Motor neuron (in vitro differentiated cells): Measurements from ENCODE around the gene CACNG5. TPM values are rescaled to one million over a fixed set of nuclear protein-coding genes. Genes with fewer than 3 reads are reported as not detected.

Experiments used
- ATAC-seq, 8 experiments: fragments of 200-7000 bp; cut with Tn5 transposase; replicated peaks in 6 of 8; 2 replicates each; pipeline ENCODE4 v1.8.0; 2021; ENCODE audit warnings: mild to moderate bottlenecking in 8 of 8, moderate library complexity in 8 of 8
- H3K27ac ChIP-seq, 2 donors: fragments of 250-450 bp; sonication (Bioruptor Pico); 2 replicates each; pipeline ENCODE4 v1.9.0; 2021; ENCODE audit warnings: antibody characterized with exemption in 2 of 2, mild to moderate bottlenecking in 2 of 2, moderate library complexity in 1 of 2
- H3K4me1 ChIP-seq, 2 donors: fragments of 250-450 bp; sonication (Bioruptor Pico); replicated peaks in 1 of 2; 2 replicates each; pipeline ENCODE4 v1.6.1; 2021; ENCODE audit warnings: antibody characterized with exemption in 2 of 2, mild to moderate bottlenecking in 2 of 2, moderate library complexity in 1 of 2
- H3K4me3 ChIP-seq, 5 donors: fragments of 250-450 bp; sonication (Bioruptor Pico); 2 replicates each; pipeline ENCODE4 v1.9.0; 2021; ENCODE audit warnings: antibody characterized with exemption in 5 of 5, mild to moderate bottlenecking in 5 of 5, moderate library complexity in 4 of 5
- WGBS, 10 experiments: fragments of 450-650 bp; shearing (Covaris generic); methylation state at CpG; one replicate each; pipeline ENCODE4 v1.0.0; 2022; 5-methylcytosine and 5-hydroxymethylcytosine counted together
- in situ Hi-C, 9 experiments: fragments of 400-800 bp; cut with MboI; loops; one replicate each; pipeline ENCODE4 v1.15.0; 2021; ENCODE audit warnings: low sequenced_read_pairs in 9 of 9, low pct_unique_long_range_greater_than_20kb in 2 of 9; ENCODE audit not compliant: unreplicated experiment in 9 of 9
- total RNA-seq, 8 experiments: library from RNA; unstranded; fragments of 300-600 nt; gene quantifications; 2 replicates each; pipeline versions ENCODE4 v1.2.3 to v1.2.4, GENCODE V29; 2022

The CACNG5 gene
- total RNA-seq, 8 experiments from 2014 or later: 0.71 to 3.4 (median 2.6) TPM; not detected in 2

- no peak for ATAC-seq
- H3K27ac ChIP-seq: no peak overlapping the region
- WGBS, 10 experiments: 33 to 100% (median 81%) methylated on average over 1 to 2 of the region's 2 CpGs
- no peak overlapping the region for H3K4me3 ChIP-seq
- H3K4me1 ChIP-seq: no peaks in the 10 kb centered on the region
- in situ Hi-C loops: no loop called here
These were observed 28.9 kb downstream of the CACNG5 start for GRCh38 chr17:66863820-66864219.

GRCh38 chr17:66865151-66865550 is 30.2 kb downstream of the CACNG5 start:
- in situ Hi-C loops: no loop called here
- Histone ChIP-seq H3K4me3 (no peak overlapping the region), H3K4me1 (no peaks in the 10 kb centered on the region), H3K27ac (no peak overlapping the region)
- 0 to 90% (median 57%) methylated on average over 1 of the region's 1 CpG for WGBS, 10 experiments
- no peak for ATAC-seq

- no peak for ATAC-seq
- 0 to 100% (median 45%) methylated on average over 1 to 2 of the region's 2 CpGs; no CpG with 5 or more reads in 2 of the 10 experiments for WGBS, 10 experiments
- H3K4me3 ChIP-seq: no peak overlapping the region
- in situ Hi-C loops: no loop called here
- H3K27ac ChIP-seq: no peak overlapping the region
- H3K4me1 ChIP-seq: no peaks in the 10 kb centered on the region
These were observed 39.0 kb downstream of the CACNG5 start for GRCh38 chr17:66873962-66874361.

GRCh38 chr17:66884931-66885330 is 50.0 kb downstream of the CACNG5 start:
- H3K4me3 ChIP-seq: no peak overlapping the region
- 83 to 100% (median 91%) methylated on average over 1 to 5 of the region's 16 CpGs; no CpG with 5 or more reads in 7 of the 10 experiments for WGBS, 10 experiments
- H3K4me1 ChIP-seq: no peaks in the 10 kb centered on the region
- H3K27ac ChIP-seq: no peak overlapping the region
- ATAC-seq: no peak
- in situ Hi-C loops: loop anchor here in 1 of 9 experiments (25.0 kb wide), 1 partner anchor 148 kb away; no protein-coding TSS in a partner anchor

GRCh38 chr17:66885417-66885816 is 50.5 kb downstream of the CACNG5 start:
- WGBS, 10 experiments: 30 to 83% (median 42%) methylated on average over 1 to 2 of the region's 4 CpGs; no CpG with 5 or more reads in 5 of the 10 experiments
- Histone ChIP-seq H3K27ac (no peak overlapping the region), H3K4me3 (no peak overlapping the region), H3K4me1 (no peaks in the 10 kb centered on the region)
- no peak for ATAC-seq
- in situ Hi-C loops: loop anchor here in 1 of 9 experiments (25.0 kb wide), 1 partner anchor 148 kb away; no protein-coding TSS in a partner anchor

- Histone ChIP-seq H3K27ac (no peak overlapping the region), H3K4me1 (peaks cover 6 to 13% of the 10 kb centered on the region in 2 donors), H3K4me3 (no peak overlapping the region)
- in situ Hi-C loops: loop anchor here in 3 of 9 experiments (10.0 to 25.0 kb wide), 3 partner anchors 152 to 175 kb away; no protein-coding TSS in a partner anchor
- no peak for ATAC-seq
- 0 to 100% (median 60%) methylated on average over 1 to 4 of the region's 7 CpGs; no CpG with 5 or more reads in 3 of the 10 experiments for WGBS, 10 experiments
These were observed 54.7 kb downstream of the CACNG5 start for GRCh38 chr17:66889480-66890230.

GRCh38 chr17:66892246-66892645 is 57.3 kb downstream of the CACNG5 start:
- 0 to 57% (median 17%) methylated on average over 1 to 3 of the region's 5 CpGs; no CpG with 5 or more reads in 1 of the 10 experiments for WGBS, 10 experiments
- in situ Hi-C loops: loop anchor here in 3 of 9 experiments (10.0 to 25.0 kb wide), 3 partner anchors 155 to 177 kb away; no protein-coding TSS in a partner anchor
- ATAC-seq: peak; percentile 96 to 99 (median 98)
- Histone ChIP-seq H3K4me1 (peaks cover 6 to 13% of the 10 kb centered on the region in 2 donors), H3K27ac (peak overlapping the region; percentile 62 to 79), H3K4me3 (no peak overlapping the region)

GRCh38 chr17:66893382-66893781 is 58.5 kb downstream of the CACNG5 start:
- Histone ChIP-seq H3K27ac (no peak overlapping the region), H3K4me1 (peaks cover 8 to 15% of the 10 kb centered on the region in 2 donors), H3K4me3 (no peak overlapping the region)
- in situ Hi-C loops: loop anchor here in 3 of 9 experiments (10.0 to 25.0 kb wide), 3 partner anchors 156 to 179 kb away; no protein-coding TSS in a partner anchor
- no peak for ATAC-seq
- 0 to 100% (median 67%) methylated on average over 1 to 4 of the region's 6 CpGs; no CpG with 5 or more reads in 3 of the 10 experiments for WGBS, 10 experiments

GRCh38 chr17:66893863-66894262 is 58.9 kb downstream of the CACNG5 start:
- WGBS, 10 experiments: 25 to 100% (median 74%) methylated on average over 1 to 5 of the region's 5 CpGs; no CpG with 5 or more reads in 4 of the 10 experiments
- ATAC-seq: no peak
- in situ Hi-C loops: loop anchor here in 3 of 9 experiments (10.0 to 25.0 kb wide), 3 partner anchors 157 to 179 kb away; no protein-coding TSS in a partner anchor
- H3K4me1 ChIP-seq: peaks cover 8 to 15% of the 10 kb centered on the region in 2 donors
- no peak overlapping the region for H3K4me3 ChIP-seq
- no peak overlapping the region for H3K27ac ChIP-seq

GRCh38 chr17:66897141-66897540 is 62.2 kb downstream of the CACNG5 start:
- ATAC-seq: no peak
- WGBS, 10 experiments: 0 to 73% (median 53%) methylated on average over 1 to 8 of the region's 9 CpGs; no CpG with 5 or more reads in 1 of the 10 experiments
- no peak overlapping the region for H3K4me3 ChIP-seq
- in situ Hi-C loops: loop anchor here in 3 of 9 experiments (10.0 to 25.0 kb wide), 3 partner anchors 160 to 182 kb away; no protein-coding TSS in a partner anchor
- peaks cover 3 to 16% of the 10 kb centered on the region in 2 donors for H3K4me1 ChIP-seq
- H3K27ac ChIP-seq: no peak overlapping the region

GRCh38 chr17:66898536-66898935 is 63.6 kb downstream of the CACNG5 start:
- H3K27ac ChIP-seq: no peak overlapping the region
- peak in 1 of 8 experiments; percentile 21 for ATAC-seq
- WGBS, 10 experiments: no CpG with 5 or more reads among the region's 10 CpGs
- in situ Hi-C loops: loop anchor here in 3 of 9 experiments (10.0 to 25.0 kb wide), 3 partner anchors 161 to 184 kb away; no protein-coding TSS in a partner anchor
- no peak overlapping the region for H3K4me3 ChIP-seq
- H3K4me1 ChIP-seq: peaks cover 3 to 7% of the 10 kb centered on the region in 2 donors

GRCh38 chr17:66900126-66901010 is 65.5 kb downstream of the CACNG5 start:
- peak in 1 of 8 experiments; percentile 75 for ATAC-seq
- 0 to 100% (median 69%) methylated on average over 1 to 8 of the region's 9 CpGs for WGBS, 10 experiments
- H3K4me1 ChIP-seq: peaks cover 12 to 13% of the 10 kb centered on the region in 2 donors
- in situ Hi-C loops: loop anchor here in 4 of 9 experiments (10.0 to 25.0 kb wide), 3 partner anchors 163 to 188 kb away; no protein-coding TSS in a partner anchor
- no peak overlapping the region for H3K27ac ChIP-seq
- H3K4me3 ChIP-seq: no peak overlapping the region
